ENCODE measurements around the gene SYCP2.

The SYCP2 gene

DNA sequence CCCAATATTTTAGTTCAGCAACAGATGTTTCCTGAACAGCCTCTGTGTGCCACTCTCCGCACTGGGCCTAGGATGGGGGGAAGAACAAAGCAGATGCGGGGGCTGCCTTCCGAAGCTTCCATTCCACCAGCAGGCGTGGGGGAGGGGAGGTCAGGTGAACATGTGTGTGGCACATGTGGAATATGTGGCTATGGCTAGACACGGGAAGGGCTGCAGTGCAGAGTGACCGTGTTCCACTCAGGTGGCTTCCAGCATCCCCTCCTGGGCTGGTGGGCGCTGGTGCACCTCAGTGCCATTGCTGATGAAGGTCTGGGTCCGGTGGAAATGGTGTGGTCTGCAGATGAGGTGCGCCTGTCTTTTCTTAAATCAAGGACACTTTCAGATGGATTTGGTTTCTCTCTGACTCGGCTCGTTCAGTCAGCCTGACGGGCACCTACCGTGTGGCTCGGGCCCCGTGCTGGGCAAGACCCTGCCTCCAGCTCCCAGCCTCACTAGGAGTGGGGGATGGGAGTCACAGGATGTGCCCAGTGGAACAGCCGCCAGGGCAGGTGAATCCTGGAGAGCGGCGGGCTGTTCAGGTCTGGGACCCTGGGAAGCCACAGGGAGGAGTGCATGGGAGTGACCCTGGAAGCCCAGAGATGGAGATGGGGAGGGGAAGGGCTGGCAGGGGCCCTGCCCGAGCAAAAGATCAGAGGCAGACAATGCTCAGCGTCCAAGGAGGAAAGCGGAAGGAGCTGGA lies 111.0 kb downstream of the SYCP2 start:
- DNase-seq (ENCODE audit: low read depth): no peak

DNA sequence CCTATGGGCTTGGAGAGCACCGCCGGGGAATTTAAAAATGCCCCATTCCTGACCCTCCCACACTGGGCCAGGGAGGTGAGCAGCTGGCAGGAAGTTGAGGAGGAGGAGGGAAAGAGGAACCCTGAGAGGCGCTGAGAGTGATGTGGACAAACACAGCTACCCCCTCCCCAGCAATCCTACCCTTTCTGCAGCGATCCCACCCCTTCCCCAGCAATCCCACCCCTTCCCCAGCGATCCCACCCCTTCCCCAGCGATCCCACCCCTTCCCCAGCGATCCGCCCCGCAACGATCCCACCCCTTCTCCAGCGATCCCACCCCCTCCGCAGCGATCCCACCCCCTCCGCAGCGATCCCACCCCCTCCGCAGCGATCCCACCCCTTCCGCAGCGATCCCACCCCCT lies 111.6 kb downstream of the SYCP2 start:
- DNase-seq (ENCODE audit: low read depth): no peak

DNA sequence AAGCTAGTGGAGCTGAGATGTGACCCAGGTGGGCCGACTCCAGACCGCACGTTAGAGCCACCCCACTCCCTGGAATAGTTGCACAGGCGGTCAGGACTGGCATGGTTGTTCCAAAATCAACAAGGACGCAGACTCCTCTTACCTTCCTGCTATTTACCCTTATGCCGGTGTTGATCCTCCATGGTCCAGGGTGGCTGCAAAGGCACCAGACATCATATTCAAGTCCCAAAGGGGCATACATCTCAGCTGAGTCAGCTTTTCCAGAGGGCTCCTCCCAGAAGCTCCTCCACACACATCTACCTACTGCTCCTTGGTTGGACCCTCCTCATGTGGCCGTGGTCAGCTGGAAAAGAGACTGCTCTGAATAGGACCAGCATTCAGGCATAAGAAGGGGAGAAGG lies 112.2 kb downstream of the SYCP2 start:
- no peak for DNase-seq (ENCODE audit: low read depth)

GRCh38 chr20:59820204-59821041 lies 113.0 kb downstream of the SYCP2 start:
- DNase-seq (ENCODE audit: low read depth): no peak

DNA sequence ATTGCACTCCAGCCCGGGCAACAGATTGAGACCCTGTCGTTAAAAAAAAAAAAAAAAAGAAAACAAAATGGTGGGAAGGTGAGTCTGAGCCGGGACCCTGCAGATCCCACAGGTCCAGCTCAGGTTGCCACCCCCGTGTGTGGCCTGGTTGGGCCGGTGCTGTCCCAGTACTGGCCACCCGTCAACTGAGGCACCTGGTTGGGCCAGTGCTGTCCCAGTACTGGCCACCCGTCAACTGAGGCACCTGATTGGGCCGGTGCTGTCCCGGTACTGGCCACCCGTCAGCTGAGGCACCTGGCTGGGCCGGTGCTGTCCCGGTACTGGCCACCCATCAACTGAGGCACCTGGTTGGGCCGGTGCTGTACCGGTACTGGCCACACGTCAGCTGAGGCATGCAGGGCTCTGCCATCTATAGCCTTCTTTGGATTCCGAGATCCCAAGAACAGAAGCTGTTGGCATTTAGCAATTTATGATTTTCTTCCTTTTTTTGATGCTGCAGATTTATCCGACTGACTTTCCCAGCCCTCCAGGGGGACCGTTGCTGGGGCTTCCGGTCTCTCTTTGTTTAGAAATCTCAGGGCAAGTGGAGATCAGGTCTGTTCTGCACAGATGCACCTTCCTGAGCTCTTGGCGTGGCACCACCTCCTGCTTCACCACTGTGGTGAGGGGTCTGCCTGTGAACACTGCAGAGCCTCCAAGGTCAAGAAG lies 113.8 kb downstream of the SYCP2 start:
- no peak for DNase-seq (ENCODE audit: low read depth)

GRCh38 chr20:59818911-59819310 lies 114.5 kb downstream of the SYCP2 start:
- DNase-seq (ENCODE audit: low read depth): no peak

DNA sequence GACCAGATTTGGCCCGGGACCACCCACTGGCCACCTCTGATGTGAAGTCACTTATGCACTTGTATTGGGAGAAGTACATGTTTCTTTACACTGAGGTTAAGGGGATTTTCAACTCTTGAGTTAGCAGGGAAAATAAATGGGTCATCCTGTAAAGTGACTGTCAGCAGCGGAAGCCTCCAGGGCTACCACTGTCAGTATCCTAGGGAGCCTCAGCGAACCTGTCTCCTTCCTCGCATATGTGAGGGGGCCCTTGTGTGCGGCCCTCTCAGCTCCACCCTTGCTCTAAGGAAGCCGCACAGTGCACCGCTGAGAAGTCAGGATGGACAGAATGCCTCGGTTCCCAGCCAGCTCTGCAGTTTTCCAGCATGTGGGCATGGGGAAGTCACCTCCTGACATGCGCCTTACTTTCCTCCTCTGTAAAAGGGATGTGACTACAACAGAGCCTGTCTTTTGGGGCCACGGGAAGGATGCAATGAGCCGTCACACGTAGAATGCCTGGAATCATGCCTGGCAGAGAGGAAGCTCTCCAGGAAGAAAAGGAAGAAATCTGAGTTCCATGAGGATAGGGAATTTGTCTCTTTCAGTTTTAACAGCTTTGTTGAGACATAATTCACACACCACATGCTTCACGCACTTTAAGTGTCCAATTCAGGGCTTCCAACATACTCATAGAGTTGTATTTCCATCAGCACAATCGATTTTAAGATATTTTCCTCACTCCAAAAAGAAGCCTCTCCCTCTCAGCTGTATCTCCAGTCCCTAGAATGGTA lies 115.4 kb downstream of the SYCP2 start:
- no peak for DNase-seq (ENCODE audit: low read depth)

GRCh38 chr20:59817406-59817805 lies 116.0 kb downstream of the SYCP2 start:
- DNase-seq (ENCODE audit: low read depth): no peak

DNA sequence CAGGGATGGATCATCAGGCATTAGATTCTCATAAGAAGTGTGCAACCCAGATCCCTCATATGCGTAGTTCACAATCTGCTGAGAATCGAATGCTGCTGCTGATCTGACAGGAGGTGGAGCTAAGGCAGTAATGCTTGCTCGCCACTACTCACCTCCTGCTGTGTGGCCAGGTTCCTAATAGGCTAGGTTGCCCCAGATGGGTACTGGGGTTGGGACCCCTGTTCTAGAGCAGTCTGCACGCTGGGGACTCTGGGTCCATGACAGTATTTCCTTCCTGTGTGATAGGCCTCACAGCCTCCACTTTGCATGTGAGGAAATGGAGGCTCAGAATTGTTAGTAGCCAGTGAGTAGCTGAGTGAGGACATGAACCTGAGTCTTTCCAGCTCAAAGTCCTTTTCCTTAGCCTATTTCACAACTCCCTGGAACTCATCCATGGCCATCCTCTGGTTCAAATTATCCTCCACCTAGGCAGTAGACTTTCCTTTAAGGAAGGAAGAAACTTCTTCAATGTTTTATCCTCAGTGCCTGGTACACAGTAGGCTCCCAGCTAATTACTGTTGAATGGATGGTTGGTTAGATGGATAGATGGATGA lies 117.2 kb downstream of the SYCP2 start:
- DNase-seq (ENCODE audit: low read depth): no peak

GRCh38 chr20:59814840-59815340 lies 118.5 kb downstream of the SYCP2 start:
- DNase-seq (ENCODE audit: low read depth): no peak

DNA sequence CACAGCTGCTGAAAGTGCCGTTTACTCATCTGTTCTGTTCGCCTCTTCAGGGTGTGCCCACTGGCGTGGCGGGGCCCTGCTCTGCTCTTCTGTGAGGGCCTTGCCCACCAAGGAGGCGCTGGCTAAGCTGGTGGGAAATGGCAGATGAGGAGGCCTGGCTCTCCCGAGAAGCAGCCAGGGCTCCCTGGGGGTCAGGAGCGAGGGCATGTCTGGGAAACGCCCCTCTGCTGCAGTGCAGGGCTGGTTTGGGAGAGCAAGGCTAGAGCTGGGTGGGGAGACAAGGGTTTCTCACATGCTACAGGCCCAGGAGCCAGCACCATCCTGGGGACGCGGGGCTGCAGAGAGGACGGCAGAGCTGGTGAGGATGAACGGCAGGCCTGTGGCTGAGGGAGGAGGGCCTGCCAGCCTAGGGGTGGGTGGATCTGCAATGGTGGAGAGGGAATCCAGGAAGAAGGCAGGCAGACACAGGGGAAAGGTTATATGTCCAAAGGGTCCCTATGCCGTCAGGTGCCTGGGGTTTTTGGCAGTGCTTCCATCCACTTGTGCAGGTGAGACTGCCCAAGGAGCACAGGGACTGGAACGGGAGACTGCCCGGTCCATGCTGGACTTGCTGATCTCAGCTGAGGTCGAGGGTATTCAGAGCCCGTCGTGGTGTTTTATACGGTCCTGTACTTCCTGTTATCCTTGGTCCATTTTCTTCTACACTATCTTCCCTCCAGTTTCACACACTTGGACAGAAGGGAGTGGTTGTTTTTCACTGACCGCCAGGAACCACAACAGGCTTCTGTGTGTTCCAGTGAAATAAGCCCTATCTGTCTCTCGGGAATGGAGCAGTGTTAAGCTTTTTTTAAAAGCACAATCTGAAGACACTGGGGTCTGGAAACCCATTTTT lies 119.2 kb downstream of the SYCP2 start:
- no peak for DNase-seq (ENCODE audit: low read depth)

All from fibroblast of gingiva (primary cell).